GM12878 (cell line): Measurements from ENCODE around the gene KIAA1671. TPM values are rescaled to one million over a fixed set of nuclear protein-coding genes. Genes with fewer than 3 reads are reported as not detected.
A peak's percentile ranks its signal among the peaks of the same experiment; 100 is the strongest.

ENCODE experiments used
- ATF7 ChIP-seq: fragments of 450-650 bp; IDR thresholded peaks from 2 replicates; pipeline ENCODE4 v1.6.1; 2016; ENCODE audit warnings: low read depth, mild to moderate bottlenecking
- CHD1 ChIP-seq: IDR thresholded peaks from 2 replicates; pipeline ENCODE4 v1.6.1; 2012; ENCODE audit warnings: low read depth, low read length, improper control_type of control experiment
- CUX1 ChIP-seq: IDR thresholded peaks from 2 replicates; pipeline ENCODE4 v1.6.1; 2012; ENCODE audit warnings: improper control_type of control experiment, low read depth, low read length; ENCODE audit not compliant: insufficient replicate concordance
- EP300 ChIP-seq, 2 experiments: fragments of 150-350 bp in 1 of 2; IDR thresholded peaks; 2 replicates each; pipeline ENCODE4 v1.6.1; 2011 to 2012; ENCODE audit warnings: low read depth in 2 of 2, low read length in 2 of 2, borderline replicate concordance in 1 of 2, improper control_type of control experiment in 1 of 2, inconsistent platforms in 1 of 2; ENCODE audit not compliant: control insufficient read depth in 1 of 2
- EZH2 ChIP-seq: IDR thresholded peaks from 2 replicates; pipeline ENCODE4 v1.6.1; 2012; ENCODE audit warnings: low read depth, mild to moderate bottlenecking, control low read depth, inconsistent platforms, low read length, borderline replicate concordance; ENCODE audit not compliant: control insufficient read depth
- HDAC6 ChIP-seq: fragments of 200-600 bp; sonication (generic); IDR thresholded peaks from one replicate; pipeline ENCODE4 v1.8.0; 2017; ENCODE audit warnings: antibody characterized with exemption; ENCODE audit not compliant: unreplicated experiment
- IKZF2 ChIP-seq, 2 experiments: fragments of 450-650 bp; IDR thresholded peaks; 2 replicates each; pipeline ENCODE4 v1.6.1; 2017; ENCODE audit warnings: mild to moderate bottlenecking in 2 of 2, moderate library complexity in 2 of 2
- KLF5 ChIP-seq: fragments of 450-650 bp; IDR thresholded peaks from 2 replicates; pipeline ENCODE4 v1.6.1; 2014; ENCODE audit warnings: mild to moderate bottlenecking; ENCODE audit not compliant: partially characterized antibody
- MLLT1 ChIP-seq: fragments of 450-650 bp; IDR thresholded peaks from 2 replicates; pipeline ENCODE4 v1.6.1; 2016; ENCODE audit warnings: mild to moderate bottlenecking
- MTA2 ChIP-seq: fragments of 450-650 bp; IDR thresholded peaks from 2 replicates; pipeline ENCODE4 v1.6.1; 2016; ENCODE audit warnings: low read depth, mild to moderate bottlenecking, moderate library complexity
- NBN ChIP-seq: fragments of 450-650 bp; IDR thresholded peaks from 2 replicates; pipeline ENCODE4 v1.6.1; 2016
- PML ChIP-seq: IDR thresholded peaks from 2 replicates; pipeline ENCODE4 v1.6.1; 2012; ENCODE audit warnings: low read length, inconsistent platforms
- POLR2A ChIP-seq: IDR thresholded peaks from 2 replicates; pipeline ENCODE4 v1.6.1; 2011; ENCODE audit warnings: low read depth, mild to moderate bottlenecking, low read length
- RAD21 ChIP-seq: IDR thresholded peaks from 2 replicates; pipeline ENCODE4 v1.6.1; 2011; ENCODE audit warnings: mild to moderate bottlenecking, low read depth, low read length, moderate library complexity; ENCODE audit not compliant: insufficient read depth
- RAD51 ChIP-seq: fragments of 450-650 bp; IDR thresholded peaks from 2 replicates; pipeline ENCODE4 v1.6.1; 2016; ENCODE audit warnings: moderate library complexity, mild to moderate bottlenecking, inconsistent platforms
- RELB ChIP-seq: fragments of 450-650 bp; IDR thresholded peaks from 2 replicates; pipeline ENCODE4 v1.6.1; 2017; ENCODE audit warnings: low read depth, mild to moderate bottlenecking, moderate library complexity
- SKIL ChIP-seq: fragments of 450-650 bp; IDR thresholded peaks from 2 replicates; pipeline ENCODE4 v1.6.1; 2017; ENCODE audit warnings: mild to moderate bottlenecking, low read depth, inconsistent platforms; ENCODE audit not compliant: poor library complexity, severe bottlenecking
- SMARCA5 ChIP-seq: fragments of 450-650 bp; IDR thresholded peaks from 2 replicates; pipeline ENCODE4 v1.6.1; 2017; ENCODE audit warnings: mild to moderate bottlenecking
- SREBF1 ChIP-seq: IDR thresholded peaks from 2 replicates; pipeline ENCODE4 v1.6.1; 2012; ENCODE audit warnings: mild to moderate bottlenecking, low read length
- TAF1 ChIP-seq: IDR thresholded peaks from 2 replicates; pipeline ENCODE4 v1.6.1; 2011; ENCODE audit warnings: mild to moderate bottlenecking, low read depth, low read length, borderline replicate concordance
- ZNF217 ChIP-seq: fragments of 450-650 bp; IDR thresholded peaks from 2 replicates; pipeline ENCODE4 v1.6.1; 2017; ENCODE audit warnings: antibody characterized with exemption, mild to moderate bottlenecking
- polyA plus RNA-seq, 11 experiments: library from polyadenylated mRNA; depleted of rRNA in 4 of 11; unstranded in 6 of 11; stranded (reverse) in 5 of 11; fragments of >200 nt; fragmentation: Nextera tagmentation in 4 of 11; fragmentation: Illumina TruSeq in 1 of 11; extraction: Ambion mirVana in 4 of 11; extraction: Trizol in 1 of 11; gene quantifications; 1 replicate in 1 of 11; 2 replicates in 10 of 11; pipeline versions ENCODE4 v1.2.1 to v1.2.3, GENCODE V29; 2011 to 2016; ENCODE audit warnings: inconsistent platforms in 2 of 11, missing spikeins in 2 of 11, low read depth in 1 of 11
- total RNA-seq, 4 experiments: library from RNA; depleted of rRNA in 3 of 4; stranded (reverse); fragments of >200 nt in 3 of 4; fragmentation: Illumina TruSeq in 1 of 4; extraction: Trizol in 1 of 4; gene quantifications; 2 replicates each; pipeline versions ENCODE4 v1.2.1 to v1.2.3, GENCODE V29; 2013 to 2021

Gene KIAA1671
- total and polyA plus RNA-seq, 10 of the 15 experiments (the other 5 are each of a cell fraction or from before 2014, with no cell fraction given) = 0.05 to 2.7 (median 0.33) TPM

GRCh38 chr22:25110846-25111578, 158.5 kb downstream of the KIAA1671 start (continued):
- TF ChIP-seq RELB = no peak
- TF ChIP-seq POLR2A = no peak
- no peak for TF ChIP-seq CHD1
- TF ChIP-seq MLLT1 = no peak
- no peak for TF ChIP-seq CUX1
- TF ChIP-seq KLF5 = no peak
- TF ChIP-seq HDAC6 = no peak
- peak; percentile 32; the same call in 1 of the 2 replicates for TF ChIP-seq ATF7
- no peak for TF ChIP-seq EZH2
- no peak for TF ChIP-seq SKIL
- no peak for TF ChIP-seq SREBF1
- TF ChIP-seq TAF1 = no peak
- TF ChIP-seq RAD51 = no peak
- no peak for TF ChIP-seq PML
- no peak for TF ChIP-seq SMARCA5
- TF ChIP-seq IKZF2 (IDR thresholded peaks at IDR 0.05) = peak in 1 of 2 experiments; percentile 18; a peak in 1 of 4 replicates
- no peak for TF ChIP-seq EP300 (IDR thresholded peaks at IDR 0.05; ENCODE audit: borderline replicate concordance in 1 of 2, control insufficient read depth in 1 of 2, low read depth in 2 of 2, low read length in 2 of 2)
- TF ChIP-seq NBN = peak; percentile 64; the same call in 1 of the 2 replicates
- TF ChIP-seq ZNF217 = no peak
- no peak for TF ChIP-seq MTA2
- no peak for TF ChIP-seq RAD21
